Mesothelial cell of epicardium (in vitro differentiated cells): ENCODE measurements around the gene ACAA2. TPM values are rescaled to one million over a fixed set of nuclear protein-coding genes. Genes with fewer than 3 reads are reported as not detected.

Source experiments
- DNase-seq, 2 experiments: peaks; one replicate each; pipeline ENCODE4 v3.0.0; 2021; ENCODE audit warnings: low spot score in 2 of 2; ENCODE audit not compliant: unreplicated experiment in 2 of 2
- H3K27ac Mint-ChIP-seq: 2 replicates; pipeline ENCODE4 v1.8.0; 2021; ENCODE audit warnings: mixed read lengths
- H3K27me3 Mint-ChIP-seq: 2 replicates; pipeline ENCODE4 v1.8.0; 2021; ENCODE audit warnings: low read depth, mixed read lengths
- H3K36me3 Mint-ChIP-seq: 2 replicates; pipeline ENCODE4 v1.8.0; 2021; ENCODE audit warnings: mixed read lengths
- H3K4me1 Mint-ChIP-seq: 2 replicates; pipeline ENCODE4 v1.8.0; 2021; ENCODE audit warnings: mixed read lengths
- H3K4me3 Mint-ChIP-seq: 2 replicates; pipeline ENCODE4 v1.8.0; 2021; ENCODE audit warnings: mild to moderate bottlenecking, moderate library complexity, mixed read lengths
- H3K9me3 Mint-ChIP-seq: 2 replicates; pipeline ENCODE4 v1.8.0; 2021; ENCODE audit warnings: mixed read lengths
- total RNA-seq: library from RNA; stranded (reverse); gene quantifications from 3 replicates; pipeline ENCODE4 v1.2.1, GENCODE V29; 2021
- TF ChIP-seq, protein P1 (sequence below): fragments of 200-600 bp; sonication (generic); IDR thresholded peaks from one replicate; pipeline ENCODE4 v1.5.0; 2021; ENCODE audit warnings: antibody characterized with exemption; ENCODE audit not compliant: unreplicated experiment

Gene ACAA2
- total RNA-seq, 1 donor from 2014 or later, result 57.2 TPM

- Mint-ChIP-seq H3K9me3 (no peaks in the 10 kb centered on the region), H3K36me3 (peaks cover 2% of the 10 kb centered on the region), H3K27me3 (no peaks in the 10 kb centered on the region), H3K4me1 (no peaks in the 10 kb centered on the region), H3K4me3 (no peak overlapping the region), H3K27ac (no peak overlapping the region)
- no peak for DNase-seq
- TF ChIP-seq, protein P1, sequence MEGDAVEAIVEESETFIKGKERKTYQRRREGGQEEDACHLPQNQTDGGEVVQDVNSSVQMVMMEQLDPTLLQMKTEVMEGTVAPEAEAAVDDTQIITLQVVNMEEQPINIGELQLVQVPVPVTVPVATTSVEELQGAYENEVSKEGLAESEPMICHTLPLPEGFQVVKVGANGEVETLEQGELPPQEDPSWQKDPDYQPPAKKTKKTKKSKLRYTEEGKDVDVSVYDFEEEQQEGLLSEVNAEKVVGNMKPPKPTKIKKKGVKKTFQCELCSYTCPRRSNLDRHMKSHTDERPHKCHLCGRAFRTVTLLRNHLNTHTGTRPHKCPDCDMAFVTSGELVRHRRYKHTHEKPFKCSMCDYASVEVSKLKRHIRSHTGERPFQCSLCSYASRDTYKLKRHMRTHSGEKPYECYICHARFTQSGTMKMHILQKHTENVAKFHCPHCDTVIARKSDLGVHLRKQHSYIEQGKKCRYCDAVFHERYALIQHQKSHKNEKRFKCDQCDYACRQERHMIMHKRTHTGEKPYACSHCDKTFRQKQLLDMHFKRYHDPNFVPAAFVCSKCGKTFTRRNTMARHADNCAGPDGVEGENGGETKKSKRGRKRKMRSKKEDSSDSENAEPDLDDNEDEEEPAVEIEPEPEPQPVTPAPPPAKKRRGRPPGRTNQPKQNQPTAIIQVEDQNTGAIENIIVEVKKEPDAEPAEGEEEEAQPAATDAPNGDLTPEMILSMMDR, result no peak
Measured at GRCh38 chr18:49848115-49848514, 34.8 kb upstream of the ACAA2 start.

DNA sequence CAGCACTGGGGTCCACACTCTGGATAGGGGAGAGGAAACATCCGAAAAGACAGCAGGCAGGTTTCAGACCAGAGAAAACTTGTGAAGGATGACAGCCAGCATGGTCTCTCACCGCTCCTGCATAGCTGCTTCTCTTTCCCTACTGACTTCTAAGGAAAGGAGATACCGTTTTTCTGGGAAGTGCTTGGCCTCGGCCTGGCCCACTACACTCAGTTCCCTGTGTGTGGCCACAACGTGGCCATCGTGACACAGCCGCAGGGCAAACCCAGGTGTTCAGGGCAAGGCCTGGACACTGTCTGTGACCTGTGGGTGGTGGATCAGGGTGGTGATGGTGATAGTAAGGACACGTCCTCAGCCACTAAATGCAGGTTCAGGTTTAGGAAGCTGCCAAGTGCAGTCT lies 34.2 kb upstream of the ACAA2 start:
- no peaks in the 10 kb centered on the region for H3K9me3 Mint-ChIP-seq

GRCh38 chr18:49846718-49847470 lies 33.6 kb upstream of the ACAA2 start:
- no peak overlapping the region for H3K27ac Mint-ChIP-seq

More for the DNA sequence above, 34.2 kb upstream of the ACAA2 start:
- Mint-ChIP-seq H3K36me3 (no peaks in the 10 kb centered on the region), H3K27ac (no peak overlapping the region), H3K4me3 (no peak overlapping the region), H3K4me1 (no peaks in the 10 kb centered on the region), H3K27me3 (no peaks in the 10 kb centered on the region)
- TF ChIP-seq, protein P1, result no peak
- DNase-seq, result no peak

GRCh38 chr18:49846361-49846662 lies 33.0 kb upstream of the ACAA2 start:
- no peaks in the 10 kb centered on the region for H3K36me3 Mint-ChIP-seq
- peaks cover 3% of the 10 kb centered on the region for H3K4me1 Mint-ChIP-seq
- TF ChIP-seq, protein P1, result no peak
- DNase-seq, result no peak
- no peak overlapping the region for H3K27ac Mint-ChIP-seq
- no peaks in the 10 kb centered on the region for H3K27me3 Mint-ChIP-seq
- no peak overlapping the region for H3K4me3 Mint-ChIP-seq
- H3K9me3 Mint-ChIP-seq, result no peaks in the 10 kb centered on the region

More at GRCh38 chr18:49846718-49847470, 33.6 kb upstream of the ACAA2 start:
- TF ChIP-seq, protein P1, result no peak
- Mint-ChIP-seq H3K9me3 (no peaks in the 10 kb centered on the region), H3K4me1 (peaks cover 3% of the 10 kb centered on the region), H3K27me3 (no peaks in the 10 kb centered on the region), H3K4me3 (no peak overlapping the region), H3K36me3 (no peaks in the 10 kb centered on the region)
- DNase-seq, result peak in 1 of 2 experiments; percentile 21

DNA sequence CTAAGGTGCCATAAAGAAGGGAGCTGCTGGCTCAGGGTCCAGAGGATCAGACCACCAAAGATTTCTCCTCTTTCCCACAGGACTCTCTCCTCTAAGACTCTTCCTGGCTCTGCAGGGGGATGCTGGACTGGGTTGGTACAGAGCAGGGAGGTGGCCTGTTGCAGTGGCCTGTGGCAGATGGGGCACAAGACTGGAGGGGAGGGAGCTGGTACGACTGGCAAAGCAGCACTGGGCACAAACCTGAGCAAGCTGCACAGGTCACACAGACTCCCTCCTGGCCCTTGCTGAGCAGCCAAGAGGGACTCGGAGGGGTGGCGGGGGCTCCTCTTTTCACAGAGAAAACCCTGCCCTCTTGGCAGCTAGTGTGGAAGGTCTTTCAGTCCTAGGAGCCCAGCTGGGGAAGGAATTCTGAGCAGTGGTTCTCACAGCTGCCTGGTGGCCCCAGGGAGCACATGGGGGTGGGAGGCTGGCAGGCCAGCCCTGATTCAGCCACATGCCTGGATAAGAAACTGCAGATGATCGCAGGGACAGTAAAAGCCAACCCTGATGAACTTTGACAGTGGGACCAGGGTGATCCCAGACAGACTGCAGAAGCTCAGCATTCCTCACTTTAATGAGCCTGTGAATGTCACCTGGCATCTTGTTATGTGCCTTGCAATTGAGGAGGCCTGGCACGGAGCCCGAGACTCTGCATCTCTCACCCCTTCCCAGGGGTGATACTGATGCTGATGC lies 32.5 kb upstream of the ACAA2 start:
- TF ChIP-seq, protein P1, result no peak
- Mint-ChIP-seq H3K4me1 (peaks cover 3% of the 10 kb centered on the region), H3K27ac (no peak overlapping the region), H3K27me3 (no peaks in the 10 kb centered on the region), H3K36me3 (no peaks in the 10 kb centered on the region), H3K4me3 (no peak overlapping the region), H3K9me3 (no peaks in the 10 kb centered on the region)
- peak in 1 of 2 experiments; percentile 31 for DNase-seq
